HepG2 (cell line): ENCODE measurements around the gene TOMM20. TPM values are rescaled to one million over a fixed set of nuclear protein-coding genes. Genes with fewer than 3 reads are reported as not detected.

Source experiments
- NCOA5 ChIP-seq: sonication (generic); formaldehyde crosslinking; IDR thresholded peaks from 2 replicates; pipeline ENCODE4 v1.4.0; 2020; ENCODE audit warnings: missing genetic modification reagents
- NFYB ChIP-seq: sonication (generic); formaldehyde crosslinking; IDR thresholded peaks from 2 replicates; pipeline ENCODE4 v1.4.0; 2020; ENCODE audit warnings: missing genetic modification reagents
- POLR2G ChIP-seq: fragments of 200-400 bp; formaldehyde crosslinking; IDR thresholded peaks from 2 replicates; pipeline ENCODE4 v1.6.1; 2018; ENCODE audit warnings: mild to moderate bottlenecking, low read depth, low read length, moderate library complexity
- RFXAP ChIP-seq: sonication (generic); formaldehyde crosslinking; IDR thresholded peaks from 2 replicates; pipeline ENCODE4 v1.4.0; 2020; ENCODE audit warnings: missing genetic modification reagents, borderline replicate concordance
- RXRA ChIP-seq: sonication (generic); formaldehyde crosslinking; IDR thresholded peaks from 2 replicates; pipeline ENCODE4 v1.5.1; 2020; ENCODE audit warnings: missing genetic modification reagents
- YY1 ChIP-seq: IDR thresholded peaks from 2 replicates; pipeline ENCODE4 v1.6.1; 2011; ENCODE audit warnings: low read length, low read depth, moderate library complexity, mild to moderate bottlenecking; ENCODE audit not compliant: insufficient read depth, insufficient replicate concordance
- ZNF292 ChIP-seq: sonication (generic); formaldehyde crosslinking; IDR thresholded peaks from 2 replicates; pipeline ENCODE4 v1.8.1; 2022; ENCODE audit warnings: mild to moderate bottlenecking, low read depth, missing genetic modification reagents, borderline replicate concordance
- ZNF451 ChIP-seq: sonication (generic); formaldehyde crosslinking; IDR thresholded peaks from 2 replicates; pipeline ENCODE4 v1.5.0; 2020; ENCODE audit warnings: mild to moderate bottlenecking, missing genetic modification reagents
- ZNF468 ChIP-seq: sonication (generic); formaldehyde crosslinking; IDR thresholded peaks from 2 replicates; pipeline ENCODE4 v1.8.0; 2022; ENCODE audit warnings: mild to moderate bottlenecking, moderate library complexity, missing genetic modification reagents
- ZNF569 ChIP-seq: sonication (generic); formaldehyde crosslinking; IDR thresholded peaks from 2 replicates; pipeline ENCODE4 v1.5.0; 2020; ENCODE audit warnings: mild to moderate bottlenecking, missing genetic modification reagents, moderate library complexity, borderline replicate concordance
- ZNF782 ChIP-seq: sonication (generic); formaldehyde crosslinking; IDR thresholded peaks from 2 replicates; pipeline ENCODE4 v1.4.0; 2020; ENCODE audit warnings: missing genetic modification reagents, mild to moderate bottlenecking, borderline replicate concordance
- polyA plus RNA-seq, 8 experiments: library from polyadenylated mRNA; depleted of rRNA in 3 of 8; stranded (reverse) in 7 of 8; unstranded in 1 of 8; fragments of >200 nt; fragmentation: Illumina TruSeq in 4 of 8; extraction: Trizol in 4 of 8; gene quantifications; 2 replicates each; pipeline versions ENCODE4 v1.2.1 to v1.2.3, GENCODE V29; 2011 to 2016; ENCODE audit warnings: low read depth in 4 of 8, missing spikeins in 1 of 8, mixed read lengths in 1 of 8; ENCODE audit not compliant: insufficient read depth in 1 of 8
- total RNA-seq, 5 experiments: library from RNA; depleted of rRNA; stranded (reverse); fragments of >200 nt; fragmentation: Illumina TruSeq; extraction: Trizol; gene quantifications; 2 replicates each; pipeline ENCODE4 v1.2.3, GENCODE V29; 2016; ENCODE audit warnings: low read depth in 1 of 5
- TF ChIP-seq, protein P1 (sequence below): sonication (generic); formaldehyde crosslinking; conservative IDR thresholded peaks from 2 replicates; pipeline ENCODE4 v1.4.0; 2020; ENCODE audit warnings: missing genetic modification reagents
- TF ChIP-seq, protein P2 (sequence below): sonication (generic); formaldehyde crosslinking; IDR thresholded peaks from 2 replicates; pipeline ENCODE4 v1.4.0; 2020; ENCODE audit warnings: mild to moderate bottlenecking, missing genetic modification reagents
- TF ChIP-seq, protein P3 (sequence below): sonication (generic); formaldehyde crosslinking; IDR thresholded peaks from 2 replicates; pipeline ENCODE4 v1.4.0; 2020; ENCODE audit warnings: mild to moderate bottlenecking, low read depth, missing genetic modification reagents
- TF ChIP-seq, protein P4 (sequence below): sonication (generic); formaldehyde crosslinking; IDR thresholded peaks from 2 replicates; pipeline ENCODE4 v1.4.0; 2020; ENCODE audit warnings: missing genetic modification reagents
- TF ChIP-seq, protein P5 (sequence below): sonication (generic); formaldehyde crosslinking; IDR thresholded peaks from 2 replicates; pipeline ENCODE4 v1.4.0; 2020; ENCODE audit warnings: missing genetic modification reagents

TOMM20 gene
- total and polyA plus RNA-seq, 2 of the 13 experiments (the other 11 are each of a cell fraction or from before 2014, with no cell fraction given), result 153 to 376 TPM

DNA sequence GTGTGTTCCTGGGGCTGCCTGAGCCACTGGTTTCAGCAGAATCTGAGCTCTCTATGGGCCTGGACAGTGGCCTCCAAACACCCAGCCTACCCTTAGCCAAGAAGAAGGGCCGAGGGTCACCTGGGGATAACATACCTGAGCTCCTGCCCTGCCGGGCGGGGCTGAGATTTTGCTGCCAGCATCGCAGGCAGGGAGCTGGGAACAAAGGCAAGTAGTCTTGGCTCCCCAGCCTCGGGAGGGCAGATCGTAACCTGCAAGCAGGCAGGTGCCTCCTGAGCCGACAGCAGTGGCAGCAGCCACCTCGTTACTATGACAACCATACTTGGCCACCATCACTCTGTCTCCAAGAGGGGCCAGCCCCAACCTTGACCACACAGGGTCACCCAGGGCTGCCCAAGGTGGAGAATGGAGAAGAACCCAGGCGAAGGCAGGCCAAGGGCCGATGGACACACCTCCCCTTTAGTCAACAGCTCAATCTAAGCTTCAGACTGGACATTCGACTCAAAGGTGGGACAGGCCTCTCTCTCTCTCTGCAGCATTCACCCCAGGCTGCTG, 54.6 kb downstream of the TOMM20 start (continued):
- TF ChIP-seq, protein P1, sequence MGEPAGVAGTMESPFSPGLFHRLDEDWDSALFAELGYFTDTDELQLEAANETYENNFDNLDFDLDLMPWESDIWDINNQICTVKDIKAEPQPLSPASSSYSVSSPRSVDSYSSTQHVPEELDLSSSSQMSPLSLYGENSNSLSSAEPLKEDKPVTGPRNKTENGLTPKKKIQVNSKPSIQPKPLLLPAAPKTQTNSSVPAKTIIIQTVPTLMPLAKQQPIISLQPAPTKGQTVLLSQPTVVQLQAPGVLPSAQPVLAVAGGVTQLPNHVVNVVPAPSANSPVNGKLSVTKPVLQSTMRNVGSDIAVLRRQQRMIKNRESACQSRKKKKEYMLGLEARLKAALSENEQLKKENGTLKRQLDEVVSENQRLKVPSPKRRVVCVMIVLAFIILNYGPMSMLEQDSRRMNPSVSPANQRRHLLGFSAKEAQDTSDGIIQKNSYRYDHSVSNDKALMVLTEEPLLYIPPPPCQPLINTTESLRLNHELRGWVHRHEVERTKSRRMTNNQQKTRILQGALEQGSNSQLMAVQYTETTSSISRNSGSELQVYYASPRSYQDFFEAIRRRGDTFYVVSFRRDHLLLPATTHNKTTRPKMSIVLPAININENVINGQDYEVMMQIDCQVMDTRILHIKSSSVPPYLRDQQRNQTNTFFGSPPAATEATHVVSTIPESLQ (CRISPR knock-in tag), result no peak
- TF ChIP-seq NFYB (CRISPR knock-in tag) (no peak), ZNF468 (CRISPR knock-in tag) (peak; percentile 4; the same call in 1 of the 2 replicates), ZNF569 (CRISPR knock-in tag) (no peak), YY1 (peak; percentile 27), NCOA5 (CRISPR knock-in tag) (0 out of 2 replicates have a peak, but pooled peaks have one; percentile 41), RFXAP (CRISPR knock-in tag) (0 out of 2 replicates have a peak, but pooled peaks have one; percentile 43), RXRA (CRISPR knock-in tag) (peak; percentile 49; the same call in 1 of the 2 replicates), ZNF451 (CRISPR knock-in tag) (peak; percentile 15; the same call in 1 of the 2 replicates), ZNF292 (peak; percentile 18; the same call in 1 of the 2 replicates), ZNF782 (CRISPR knock-in tag) (0 out of 2 replicates have a peak, but pooled peaks have one; percentile 13), POLR2G (peak; percentile 69)
- TF ChIP-seq, protein P2, sequence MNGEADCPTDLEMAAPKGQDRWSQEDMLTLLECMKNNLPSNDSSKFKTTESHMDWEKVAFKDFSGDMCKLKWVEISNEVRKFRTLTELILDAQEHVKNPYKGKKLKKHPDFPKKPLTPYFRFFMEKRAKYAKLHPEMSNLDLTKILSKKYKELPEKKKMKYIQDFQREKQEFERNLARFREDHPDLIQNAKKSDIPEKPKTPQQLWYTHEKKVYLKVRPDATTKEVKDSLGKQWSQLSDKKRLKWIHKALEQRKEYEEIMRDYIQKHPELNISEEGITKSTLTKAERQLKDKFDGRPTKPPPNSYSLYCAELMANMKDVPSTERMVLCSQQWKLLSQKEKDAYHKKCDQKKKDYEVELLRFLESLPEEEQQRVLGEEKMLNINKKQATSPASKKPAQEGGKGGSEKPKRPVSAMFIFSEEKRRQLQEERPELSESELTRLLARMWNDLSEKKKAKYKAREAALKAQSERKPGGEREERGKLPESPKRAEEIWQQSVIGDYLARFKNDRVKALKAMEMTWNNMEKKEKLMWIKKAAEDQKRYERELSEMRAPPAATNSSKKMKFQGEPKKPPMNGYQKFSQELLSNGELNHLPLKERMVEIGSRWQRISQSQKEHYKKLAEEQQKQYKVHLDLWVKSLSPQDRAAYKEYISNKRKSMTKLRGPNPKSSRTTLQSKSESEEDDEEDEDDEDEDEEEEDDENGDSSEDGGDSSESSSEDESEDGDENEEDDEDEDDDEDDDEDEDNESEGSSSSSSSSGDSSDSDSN (CRISPR knock-in tag), result peak; percentile 13; the same call in 1 of the 2 replicates
- TF ChIP-seq, protein P3, sequence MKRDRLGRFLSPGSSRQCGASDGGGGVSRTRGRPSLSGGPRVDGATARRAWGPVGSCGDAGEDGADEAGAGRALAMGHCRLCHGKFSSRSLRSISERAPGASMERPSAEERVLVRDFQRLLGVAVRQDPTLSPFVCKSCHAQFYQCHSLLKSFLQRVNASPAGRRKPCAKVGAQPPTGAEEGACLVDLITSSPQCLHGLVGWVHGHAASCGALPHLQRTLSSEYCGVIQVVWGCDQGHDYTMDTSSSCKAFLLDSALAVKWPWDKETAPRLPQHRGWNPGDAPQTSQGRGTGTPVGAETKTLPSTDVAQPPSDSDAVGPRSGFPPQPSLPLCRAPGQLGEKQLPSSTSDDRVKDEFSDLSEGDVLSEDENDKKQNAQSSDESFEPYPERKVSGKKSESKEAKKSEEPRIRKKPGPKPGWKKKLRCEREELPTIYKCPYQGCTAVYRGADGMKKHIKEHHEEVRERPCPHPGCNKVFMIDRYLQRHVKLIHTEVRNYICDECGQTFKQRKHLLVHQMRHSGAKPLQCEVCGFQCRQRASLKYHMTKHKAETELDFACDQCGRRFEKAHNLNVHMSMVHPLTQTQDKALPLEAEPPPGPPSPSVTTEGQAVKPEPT (CRISPR knock-in tag), result no peak
- TF ChIP-seq, protein P4, sequence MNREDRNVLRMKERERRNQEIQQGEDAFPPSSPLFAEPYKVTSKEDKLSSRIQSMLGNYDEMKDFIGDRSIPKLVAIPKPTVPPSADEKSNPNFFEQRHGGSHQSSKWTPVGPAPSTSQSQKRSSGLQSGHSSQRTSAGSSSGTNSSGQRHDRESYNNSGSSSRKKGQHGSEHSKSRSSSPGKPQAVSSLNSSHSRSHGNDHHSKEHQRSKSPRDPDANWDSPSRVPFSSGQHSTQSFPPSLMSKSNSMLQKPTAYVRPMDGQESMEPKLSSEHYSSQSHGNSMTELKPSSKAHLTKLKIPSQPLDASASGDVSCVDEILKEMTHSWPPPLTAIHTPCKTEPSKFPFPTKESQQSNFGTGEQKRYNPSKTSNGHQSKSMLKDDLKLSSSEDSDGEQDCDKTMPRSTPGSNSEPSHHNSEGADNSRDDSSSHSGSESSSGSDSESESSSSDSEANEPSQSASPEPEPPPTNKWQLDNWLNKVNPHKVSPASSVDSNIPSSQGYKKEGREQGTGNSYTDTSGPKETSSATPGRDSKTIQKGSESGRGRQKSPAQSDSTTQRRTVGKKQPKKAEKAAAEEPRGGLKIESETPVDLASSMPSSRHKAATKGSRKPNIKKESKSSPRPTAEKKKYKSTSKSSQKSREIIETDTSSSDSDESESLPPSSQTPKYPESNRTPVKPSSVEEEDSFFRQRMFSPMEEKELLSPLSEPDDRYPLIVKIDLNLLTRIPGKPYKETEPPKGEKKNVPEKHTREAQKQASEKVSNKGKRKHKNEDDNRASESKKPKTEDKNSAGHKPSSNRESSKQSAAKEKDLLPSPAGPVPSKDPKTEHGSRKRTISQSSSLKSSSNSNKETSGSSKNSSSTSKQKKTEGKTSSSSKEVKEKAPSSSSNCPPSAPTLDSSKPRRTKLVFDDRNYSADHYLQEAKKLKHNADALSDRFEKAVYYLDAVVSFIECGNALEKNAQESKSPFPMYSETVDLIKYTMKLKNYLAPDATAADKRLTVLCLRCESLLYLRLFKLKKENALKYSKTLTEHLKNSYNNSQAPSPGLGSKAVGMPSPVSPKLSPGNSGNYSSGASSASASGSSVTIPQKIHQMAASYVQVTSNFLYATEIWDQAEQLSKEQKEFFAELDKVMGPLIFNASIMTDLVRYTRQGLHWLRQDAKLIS (CRISPR knock-in tag), result peak; percentile 63; the same call in 1 of the 2 replicates
- TF ChIP-seq, protein P5, sequence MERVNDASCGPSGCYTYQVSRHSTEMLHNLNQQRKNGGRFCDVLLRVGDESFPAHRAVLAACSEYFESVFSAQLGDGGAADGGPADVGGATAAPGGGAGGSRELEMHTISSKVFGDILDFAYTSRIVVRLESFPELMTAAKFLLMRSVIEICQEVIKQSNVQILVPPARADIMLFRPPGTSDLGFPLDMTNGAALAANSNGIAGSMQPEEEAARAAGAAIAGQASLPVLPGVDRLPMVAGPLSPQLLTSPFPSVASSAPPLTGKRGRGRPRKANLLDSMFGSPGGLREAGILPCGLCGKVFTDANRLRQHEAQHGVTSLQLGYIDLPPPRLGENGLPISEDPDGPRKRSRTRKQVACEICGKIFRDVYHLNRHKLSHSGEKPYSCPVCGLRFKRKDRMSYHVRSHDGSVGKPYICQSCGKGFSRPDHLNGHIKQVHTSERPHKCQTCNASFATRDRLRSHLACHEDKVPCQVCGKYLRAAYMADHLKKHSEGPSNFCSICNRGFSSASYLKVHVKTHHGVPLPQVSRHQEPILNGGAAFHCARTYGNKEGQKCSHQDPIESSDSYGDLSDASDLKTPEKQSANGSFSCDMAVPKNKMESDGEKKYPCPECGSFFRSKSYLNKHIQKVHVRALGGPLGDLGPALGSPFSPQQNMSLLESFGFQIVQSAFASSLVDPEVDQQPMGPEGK (CRISPR knock-in tag), result no peak
